Activated CD4-positive, alpha-beta T cell treated with anti-CD3 and anti-CD28 coated beads, Interleukin-2, amount 10 ng/mL, durations not matched to agents 24 days and 14 days (primary cell): ENCODE measurements around the gene RNASET2. TPM values are rescaled to one million over a fixed set of nuclear protein-coding genes. Genes with fewer than 3 reads are reported as not detected.
"Not testable (repeated sequence)": the region's sequence is repeated elsewhere in the genome, so short reads cannot be mapped to it uniquely, and the experiment has no call there.

Experiments
- DNase-seq: peaks from one replicate; pipeline ENCODE4 v3.0.0; 2022
- H3K27ac Mint-ChIP-seq: one replicate; pipeline ENCODE4 v1.8.0; 2022; ENCODE audit warnings: mild to moderate bottlenecking, mixed read lengths
- H3K27me3 Mint-ChIP-seq: one replicate; pipeline ENCODE4 v1.8.0; 2022; ENCODE audit warnings: mixed read lengths
- H3K36me3 Mint-ChIP-seq: one replicate; pipeline ENCODE4 v1.8.0; 2022; ENCODE audit warnings: low read depth, mild to moderate bottlenecking, mixed read lengths
- H3K4me1 Mint-ChIP-seq: one replicate; pipeline ENCODE4 v1.8.0; 2021; ENCODE audit warnings: mixed read lengths
- H3K4me3 Mint-ChIP-seq: one replicate; pipeline ENCODE4 v1.8.0; 2022; ENCODE audit warnings: mild to moderate bottlenecking, moderate library complexity, mixed read lengths
- H3K9me3 Mint-ChIP-seq: one replicate; pipeline ENCODE4 v1.8.0; 2021; ENCODE audit warnings: mixed read lengths
- intact Hi-C: fragments of 100-400 bp; cut with micrococcal nuclease; formaldehyde crosslinking; loops from one replicate; pipeline ENCODE4 v1.15.1; 2023
- total RNA-seq: library from RNA; stranded (reverse); gene quantifications from 2 replicates; pipeline ENCODE4 v1.2.3, GENCODE V29; 2022

The RNASET2 gene
- total RNA-seq, 1 donor from 2014 or later = 93.3 TPM

DNA sequence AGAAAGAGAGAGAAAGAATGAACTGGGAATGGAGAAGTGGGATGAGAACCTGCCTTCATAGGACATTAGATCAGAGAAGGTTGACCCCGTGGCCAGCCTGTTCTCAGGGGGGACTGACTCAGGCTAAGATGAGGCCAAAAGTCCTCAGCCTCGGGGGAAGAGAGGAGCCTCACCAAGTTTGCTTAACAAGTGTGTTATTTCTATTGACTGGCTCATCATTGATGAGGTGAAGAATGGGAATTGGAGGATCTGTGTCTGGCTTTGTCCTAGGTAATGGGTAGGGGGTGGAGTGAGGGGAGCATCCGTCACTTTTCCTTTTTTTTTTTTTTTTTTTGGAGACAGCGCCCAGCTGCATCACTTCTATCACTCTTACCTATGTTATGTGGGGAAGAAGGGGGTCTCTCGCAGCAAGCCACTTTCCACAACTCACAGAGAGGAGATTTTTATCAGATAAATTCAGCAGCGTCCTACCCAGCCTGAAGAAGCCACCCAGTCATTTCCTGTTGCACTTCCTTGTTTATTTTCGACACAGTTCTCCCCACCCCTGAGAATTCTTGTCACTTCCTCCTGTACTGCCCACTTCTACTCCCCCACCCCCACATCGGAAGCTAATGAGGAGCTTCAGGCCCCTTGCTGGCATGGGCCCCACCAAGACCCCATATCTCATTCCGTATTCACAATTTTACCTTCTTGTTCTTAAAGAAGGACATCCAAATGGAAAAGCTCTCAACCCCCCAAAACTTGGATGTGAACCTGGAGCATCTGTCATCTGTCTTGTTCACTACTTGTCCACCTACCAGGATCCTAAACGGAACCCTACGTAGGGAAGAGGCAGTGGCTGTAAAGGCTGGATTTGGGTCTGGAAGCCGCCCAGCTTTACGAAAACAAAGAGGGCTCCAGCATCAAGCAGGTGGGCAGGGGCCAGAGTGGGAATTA lies 2.8 kb upstream of the RNASET2 start:
- Mint-ChIP-seq H3K36me3 (peaks cover 9% of the 10 kb centered on the region), H3K4me1 (peaks cover 39% of the 10 kb centered on the region), H3K27ac (peak overlapping the region; percentile 98), H3K4me3 (peak overlapping the region; percentile 95), H3K27me3 (no peaks in the 10 kb centered on the region), H3K9me3 (peaks cover 5% of the 10 kb centered on the region)
- peak; percentile 88 for DNase-seq
- intact Hi-C loops = loop anchor here (5.0 kb wide), 1 partner anchor 577 kb away; the partner anchor contains the start of gene MPC1

GRCh38 chr6:166957805-166958076 lies 1.4 kb upstream of the RNASET2 start:
- H3K36me3 Mint-ChIP-seq = peaks cover 15% of the 10 kb centered on the region
- peaks cover 54% of the 10 kb centered on the region for H3K4me1 Mint-ChIP-seq

GRCh38 chr6:166957087-166957804 lies 896 bp upstream of the RNASET2 start:
- H3K9me3 Mint-ChIP-seq = no peaks in the 10 kb centered on the region
- H3K27me3 Mint-ChIP-seq = no peaks in the 10 kb centered on the region
- peaks cover 17% of the 10 kb centered on the region for H3K36me3 Mint-ChIP-seq
- H3K4me3 Mint-ChIP-seq = peak overlapping the region; percentile 95
- H3K4me1 Mint-ChIP-seq = peaks cover 59% of the 10 kb centered on the region
- intact Hi-C loops = loop anchor here (2.0 to 5.0 kb wide), 3 partner anchors 14 to 575 kb away; partner anchors contain the start of genes MPC1 and RPS6KA2
- DNase-seq = peak; percentile 87
- H3K27ac Mint-ChIP-seq = peak overlapping the region; percentile 98

More at GRCh38 chr6:166957805-166958076, 1.4 kb upstream of the RNASET2 start:
- Mint-ChIP-seq H3K27ac (peak overlapping the region; percentile 98), H3K9me3 (no peaks in the 10 kb centered on the region), H3K27me3 (no peaks in the 10 kb centered on the region), H3K4me3 (peak overlapping the region; percentile 95)
- no peak for DNase-seq
- intact Hi-C loops = loop anchor here (2.0 to 5.0 kb wide), 3 partner anchors 15 to 575 kb away; partner anchors contain the start of genes MPC1 and RPS6KA2

DNA sequence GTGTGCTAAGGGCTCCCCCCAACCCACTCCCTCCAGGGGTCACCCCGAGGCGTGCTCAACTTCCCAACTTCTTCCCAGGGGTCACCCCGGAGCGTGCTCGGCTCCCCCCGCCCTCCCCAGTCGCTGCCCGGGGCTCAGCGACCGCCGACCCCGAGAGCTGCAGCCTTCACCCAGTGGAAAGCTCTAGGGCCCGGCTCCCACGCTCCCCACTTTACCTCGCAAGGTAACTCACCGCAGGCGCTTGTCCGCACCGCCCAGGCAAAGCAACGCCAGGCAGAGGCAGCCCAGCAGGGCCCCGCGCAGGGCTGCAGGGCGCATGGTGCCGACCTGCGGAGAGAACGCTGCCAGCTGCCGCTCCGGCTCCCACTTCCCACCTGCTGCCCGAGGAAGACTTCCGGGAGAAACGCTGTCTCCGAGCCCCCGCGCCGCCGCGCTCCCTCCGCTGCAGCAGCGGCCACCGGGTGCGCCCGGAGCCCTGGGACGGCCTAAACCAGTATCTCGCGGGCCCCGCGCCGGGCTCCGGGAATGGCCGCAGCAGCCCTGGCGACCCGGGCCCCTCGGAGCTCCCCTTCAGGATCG lies 396 bp downstream of the RNASET2 start:
- intact Hi-C loops = loop anchor here (1.0 to 5.0 kb wide), 4 partner anchors 13 to 574 kb away; partner anchors contain the start of genes CEP43, MPC1 and RPS6KA2
- Mint-ChIP-seq H3K4me3 (peak overlapping the region; percentile 95), H3K27me3 (no peaks in the 10 kb centered on the region), H3K4me1 (peaks cover 70% of the 10 kb centered on the region), H3K9me3 (no peaks in the 10 kb centered on the region), H3K36me3 (peaks cover 21% of the 10 kb centered on the region), H3K27ac (peak overlapping the region; percentile 98)
- no peak for DNase-seq

DNA sequence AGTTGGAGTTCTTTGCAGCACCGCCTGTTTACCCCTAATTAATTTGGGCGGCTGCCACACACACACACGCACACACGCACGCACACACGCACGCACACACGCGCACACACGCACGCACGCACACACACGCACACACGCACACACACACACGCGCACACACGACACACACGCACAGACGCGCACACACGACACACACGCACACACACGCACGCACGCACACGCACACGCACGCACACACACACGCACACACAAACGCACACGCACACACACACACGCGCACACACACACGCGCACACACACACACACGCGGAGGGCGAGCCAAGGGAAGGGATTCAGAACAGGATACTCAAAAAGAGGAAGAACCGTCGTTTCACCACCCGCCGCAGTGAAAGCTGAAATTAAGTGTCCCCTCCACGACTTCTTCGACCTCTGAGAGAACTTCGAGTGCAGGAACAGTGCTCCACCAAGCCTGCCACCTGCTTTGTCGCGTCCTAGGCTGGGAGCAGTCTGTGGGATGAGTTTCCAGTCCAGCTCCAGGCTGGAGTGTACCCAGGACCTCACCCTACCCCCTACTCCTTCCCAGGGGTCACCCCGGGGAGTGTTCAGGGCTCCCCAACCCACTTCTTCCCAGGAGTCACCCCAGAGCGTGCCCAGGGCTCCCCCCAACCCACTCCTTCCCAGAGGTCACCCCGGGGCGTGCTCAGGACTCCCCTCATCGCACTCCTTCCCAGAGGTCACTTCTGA lies 1.1 kb downstream of the RNASET2 start:
- peak; percentile 78 for DNase-seq
- Mint-ChIP-seq H3K4me1 (peaks cover 73% of the 10 kb centered on the region), H3K4me3 (peak overlapping the region; percentile 95), H3K27me3 (no peaks in the 10 kb centered on the region), H3K9me3 (no peaks in the 10 kb centered on the region), H3K36me3 (peaks cover 27% of the 10 kb centered on the region), H3K27ac (peak overlapping the region; percentile 98)
- intact Hi-C loops = loop anchor here (5.0 kb wide), 1 partner anchor 573 kb away; the partner anchor contains the start of gene MPC1

- DNase-seq = peak; percentile 71
- Mint-ChIP-seq H3K4me3 (peak overlapping the region; percentile 95), H3K27ac (peak overlapping the region; percentile 93), H3K9me3 (no peaks in the 10 kb centered on the region), H3K36me3 (peaks cover 31% of the 10 kb centered on the region), H3K4me1 (peaks cover 72% of the 10 kb centered on the region), H3K27me3 (no peaks in the 10 kb centered on the region)
- intact Hi-C loops = loop anchor here (5.0 kb wide), 2 partner anchors 42 to 412 kb away; no protein-coding TSS in a partner anchor
Observed at GRCh38 chr6:166954118-166954713, 2.1 kb downstream of the RNASET2 start.

DNA sequence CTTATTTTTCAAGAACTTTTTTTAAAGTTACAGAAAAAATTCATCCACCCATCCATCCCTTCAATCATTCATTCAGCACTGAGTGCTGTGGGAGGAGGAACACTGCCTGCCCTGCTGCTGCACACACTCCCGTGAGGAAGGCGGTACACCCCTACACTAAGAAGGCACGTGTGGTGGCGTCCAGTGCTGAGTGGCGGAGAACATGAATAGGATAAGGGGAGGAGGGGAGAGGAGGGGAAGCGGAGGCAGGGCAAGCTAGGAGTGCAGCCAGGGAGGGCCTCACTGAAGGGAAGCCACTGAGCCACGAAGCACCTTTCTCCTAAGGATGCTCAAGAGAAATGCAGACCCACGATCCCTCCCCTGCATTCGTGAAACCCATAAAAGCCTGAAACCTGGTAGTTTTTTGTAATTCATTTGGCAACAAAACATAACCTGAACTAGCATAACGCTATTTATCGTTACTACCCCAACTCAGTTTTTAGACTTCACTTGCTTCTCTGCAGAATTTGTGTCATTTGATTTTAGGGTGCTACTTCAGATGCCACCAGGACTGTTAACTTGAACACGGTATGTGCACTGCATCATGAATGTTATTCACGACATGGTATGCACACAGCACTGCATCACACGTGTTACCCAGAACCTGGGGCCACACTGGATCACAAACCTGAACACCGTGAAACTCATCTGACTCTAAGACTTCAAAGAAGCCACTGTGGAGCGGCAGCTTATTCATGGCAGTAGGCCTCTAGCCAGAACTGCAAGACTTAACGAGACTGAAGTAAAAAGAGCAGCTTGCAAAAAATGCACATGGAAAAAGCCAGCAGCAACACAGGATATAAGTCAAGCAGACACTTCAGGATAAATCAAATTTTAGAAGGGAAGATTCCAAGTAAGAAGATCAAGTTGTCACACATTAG lies 3.5 kb downstream of the RNASET2 start:
- intact Hi-C loops = loop anchor here (5.0 kb wide), 2 partner anchors 41 to 411 kb away; no protein-coding TSS in a partner anchor
- peak; percentile 79 for DNase-seq
- peak overlapping the region; percentile 95 for H3K4me3 Mint-ChIP-seq
- H3K36me3 Mint-ChIP-seq = peaks cover 38% of the 10 kb centered on the region
- no peaks in the 10 kb centered on the region for H3K9me3 Mint-ChIP-seq
- H3K4me1 Mint-ChIP-seq = peaks cover 58% of the 10 kb centered on the region
- H3K27ac Mint-ChIP-seq = peak overlapping the region; percentile 93
- no peaks in the 10 kb centered on the region for H3K27me3 Mint-ChIP-seq

- peak; percentile 71 for DNase-seq
- peak overlapping the region; percentile 93 for H3K27ac Mint-ChIP-seq
- intact Hi-C loops = loop anchor here (5.0 kb wide), 2 partner anchors 40 to 410 kb away; no protein-coding TSS in a partner anchor
- no peaks in the 10 kb centered on the region for H3K9me3 Mint-ChIP-seq
- H3K4me3 Mint-ChIP-seq = peak overlapping the region; percentile 95
- no peaks in the 10 kb centered on the region for H3K27me3 Mint-ChIP-seq
- H3K4me1 Mint-ChIP-seq = peaks cover 52% of the 10 kb centered on the region
- H3K36me3 Mint-ChIP-seq = peaks cover 45% of the 10 kb centered on the region
Observed at GRCh38 chr6:166952121-166952520, 4.2 kb downstream of the RNASET2 start.

GRCh38 chr6:166951670-166952060 lies 4.7 kb downstream of the RNASET2 start:
- peaks cover 52% of the 10 kb centered on the region for H3K4me1 Mint-ChIP-seq
- no peaks in the 10 kb centered on the region for H3K27me3 Mint-ChIP-seq
- peak overlapping the region; percentile 96 for H3K27ac Mint-ChIP-seq
- H3K9me3 Mint-ChIP-seq = no peaks in the 10 kb centered on the region
- peak overlapping the region; percentile 95 for H3K4me3 Mint-ChIP-seq
- peaks cover 45% of the 10 kb centered on the region for H3K36me3 Mint-ChIP-seq
- intact Hi-C loops = loop anchor here (1.0 to 5.0 kb wide), 7 partner anchors 9 to 409 kb away; no protein-coding TSS in a partner anchor
- DNase-seq = peak; percentile 64

- Mint-ChIP-seq H3K27ac (peak overlapping the region; percentile 96), H3K4me1 (peaks cover 52% of the 10 kb centered on the region), H3K4me3 (peak overlapping the region; percentile 95), H3K36me3 (peaks cover 49% of the 10 kb centered on the region)
- intact Hi-C loops = loop anchor here (1.0 to 5.0 kb wide), 7 partner anchors 9 to 409 kb away; no protein-coding TSS in a partner anchor
- not testable (repeated sequence) for H3K9me3 Mint-ChIP-seq, H3K27me3 Mint-ChIP-seq
- DNase-seq = peak; percentile 93
Observed at GRCh38 chr6:166950892-166951669, 5.3 kb downstream of the RNASET2 start.

- Mint-ChIP-seq H3K36me3 (peaks cover 50% of the 10 kb centered on the region), H3K27ac (peak overlapping the region; percentile 96), H3K4me1 (peaks cover 51% of the 10 kb centered on the region), H3K9me3 (no peaks in the 10 kb centered on the region), H3K4me3 (peak overlapping the region; percentile 95), H3K27me3 (no peaks in the 10 kb centered on the region)
- peak; percentile 79 for DNase-seq
- intact Hi-C loops = loop anchor here (2.0 to 5.0 kb wide), 5 partner anchors 38 to 408 kb away; no protein-coding TSS in a partner anchor
Observed at GRCh38 chr6:166950443-166950821, 5.9 kb downstream of the RNASET2 start.
